Measurements from ENCODE around the gene CNTNAP5.

Gene CNTNAP5

GRCh38 chr2:124281541-124281940 lies 256.5 kb downstream of the CNTNAP5 start:
- no peak for DNase-seq

GRCh38 chr2:124283096-124283495 lies 258.0 kb downstream of the CNTNAP5 start:
- no peak for DNase-seq

GRCh38 chr2:124286089-124286783 lies 261.1 kb downstream of the CNTNAP5 start:
- DNase-seq: no peak

- DNase-seq: no peak
These were observed 264.0 kb downstream of the CNTNAP5 start for GRCh38 chr2:124289060-124289459.

- DNase-seq: no peak
These were observed 264.5 kb downstream of the CNTNAP5 start for GRCh38 chr2:124289615-124290014.

DNA sequence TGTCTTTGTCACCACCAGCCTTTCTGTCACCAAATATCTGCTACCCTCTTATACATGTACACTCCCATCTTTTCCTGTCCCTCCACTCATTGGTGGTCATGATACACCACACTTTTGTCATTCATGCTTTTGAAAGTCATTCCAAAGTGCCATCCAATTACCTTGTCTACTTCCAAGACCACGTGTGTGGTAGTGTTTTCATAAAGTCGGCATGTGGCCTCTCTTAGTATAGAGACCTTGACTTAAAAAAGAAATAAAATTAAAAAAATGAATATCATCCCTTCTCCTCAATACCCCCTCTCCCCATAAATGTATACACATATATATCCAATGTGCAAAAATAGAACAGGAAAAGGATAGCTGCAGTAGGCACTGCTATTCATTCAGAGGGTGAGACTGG lies 271.4 kb downstream of the CNTNAP5 start:
- no peak for DNase-seq

- no peak for DNase-seq
These were observed 276.8 kb downstream of the CNTNAP5 start for GRCh38 chr2:124301915-124302314.

DNA sequence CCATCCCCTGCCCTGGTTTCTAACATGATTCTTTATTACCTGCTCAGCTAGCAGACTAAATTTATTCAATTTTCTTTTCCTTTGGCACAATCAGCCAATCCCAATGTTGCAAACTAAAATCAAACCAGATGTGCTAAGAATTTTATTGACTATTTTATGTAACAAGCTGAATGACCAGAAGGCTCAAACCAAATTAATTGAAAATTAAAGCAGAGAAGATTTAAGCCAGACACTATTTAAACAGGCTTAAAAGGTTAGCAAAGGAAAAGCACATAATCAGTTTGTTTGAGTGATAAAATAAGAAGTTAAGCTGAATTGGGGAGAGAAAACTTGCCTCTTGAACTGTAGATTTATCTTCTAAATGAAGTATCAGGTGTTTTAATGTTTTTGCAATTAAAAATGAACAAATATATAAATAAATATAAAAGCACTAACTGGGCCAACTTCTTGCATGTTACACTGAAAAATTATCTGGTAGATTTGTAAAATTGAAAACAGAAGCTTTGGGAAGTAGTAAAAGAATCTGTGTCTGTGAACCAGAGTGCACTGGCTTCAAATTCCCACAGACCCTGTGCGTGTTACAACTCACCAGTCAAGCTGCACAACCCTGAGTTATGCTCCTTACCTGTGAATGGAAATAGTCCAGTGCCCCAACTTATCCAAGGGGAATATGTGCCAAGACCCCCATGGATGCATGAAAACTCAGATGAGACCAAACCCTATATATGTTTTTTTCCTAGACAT lies 283.4 kb downstream of the CNTNAP5 start:
- no peak for DNase-seq

DNA sequence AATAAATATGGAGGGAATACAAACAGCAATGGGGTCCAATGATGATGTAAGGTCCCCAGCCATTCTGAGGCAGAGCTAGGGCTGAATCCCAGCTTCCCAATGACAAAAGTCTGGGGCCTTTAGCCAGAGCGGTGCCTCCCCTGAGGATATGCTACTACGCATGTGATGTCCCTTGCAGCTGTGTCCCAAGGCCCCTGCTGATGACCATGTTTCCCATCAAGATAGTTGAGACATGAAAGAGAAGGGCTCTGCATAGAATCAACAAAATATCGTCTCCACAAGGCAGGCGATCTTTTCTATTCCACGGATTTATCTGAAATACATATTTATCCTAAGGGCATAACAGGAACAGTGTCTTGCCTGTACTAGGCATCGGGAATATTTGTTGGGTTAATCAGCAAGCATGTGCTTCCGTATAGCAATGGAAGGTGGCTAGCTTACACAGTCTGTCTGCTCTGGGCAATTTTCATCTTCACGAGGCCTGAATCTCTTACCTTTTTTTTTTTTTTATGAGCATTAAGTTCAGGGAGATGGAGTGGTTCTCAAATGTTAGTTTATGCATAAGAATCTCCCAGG lies 284.6 kb downstream of the CNTNAP5 start:
- no peak for DNase-seq

- DNase-seq: no peak
These were observed 285.6 kb downstream of the CNTNAP5 start for GRCh38 chr2:124310671-124311070.

GRCh38 chr2:124314084-124314483 lies 289.0 kb downstream of the CNTNAP5 start:
- no peak for DNase-seq

DNA sequence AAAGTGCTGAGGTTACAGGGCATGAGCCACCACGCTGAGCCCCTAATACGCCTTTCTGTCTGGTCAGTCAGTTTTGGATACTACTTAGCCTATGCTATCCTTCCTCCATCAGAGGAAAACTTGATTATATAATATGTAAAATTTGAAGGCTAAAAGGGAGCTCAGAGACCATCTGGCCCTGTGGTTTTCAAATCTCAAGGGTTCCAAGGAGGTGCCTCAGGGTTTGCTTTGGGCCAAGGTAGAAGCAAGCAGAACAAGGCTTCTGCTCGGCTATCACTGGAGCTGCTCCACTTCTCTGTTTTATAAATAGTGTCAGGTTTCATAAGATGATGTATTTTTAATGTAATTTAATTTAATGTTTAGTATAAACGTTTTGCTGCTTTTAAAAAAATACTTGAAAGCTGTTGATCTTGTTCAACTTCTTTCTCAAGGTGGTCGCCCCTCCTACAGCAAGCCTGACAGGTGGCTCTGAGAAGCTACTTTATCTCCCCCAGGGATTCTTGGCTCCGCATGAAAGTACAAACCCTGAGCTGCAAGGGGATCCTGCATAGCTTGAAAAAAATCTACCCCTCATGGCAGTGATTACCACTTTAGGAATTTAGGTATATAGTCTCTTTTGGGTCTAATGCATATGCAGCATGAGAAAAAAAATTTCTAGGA lies 290.3 kb downstream of the CNTNAP5 start:
- no peak for DNase-seq

DNA sequence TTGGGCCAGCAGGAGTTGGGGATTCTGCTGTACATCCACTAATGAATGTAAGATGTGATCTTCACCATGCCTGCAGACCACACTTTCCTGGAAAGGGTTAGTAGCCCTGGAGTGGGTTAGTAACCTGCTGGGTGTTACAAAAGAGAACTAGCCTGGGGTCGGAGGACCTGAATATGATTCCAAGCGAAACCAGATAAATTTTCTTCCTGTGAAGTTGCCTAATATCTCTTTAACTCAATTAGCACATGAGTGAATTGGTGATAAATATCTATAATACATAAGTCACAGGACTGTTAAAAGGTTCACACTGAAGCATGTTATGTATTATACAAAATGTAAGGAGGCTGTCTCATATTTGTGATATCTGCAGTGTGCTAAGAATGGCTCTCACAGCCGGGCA lies 291.0 kb downstream of the CNTNAP5 start:
- no peak for DNase-seq

GRCh38 chr2:124316881-124317605 lies 292.0 kb downstream of the CNTNAP5 start:
- DNase-seq: no peak

DNA sequence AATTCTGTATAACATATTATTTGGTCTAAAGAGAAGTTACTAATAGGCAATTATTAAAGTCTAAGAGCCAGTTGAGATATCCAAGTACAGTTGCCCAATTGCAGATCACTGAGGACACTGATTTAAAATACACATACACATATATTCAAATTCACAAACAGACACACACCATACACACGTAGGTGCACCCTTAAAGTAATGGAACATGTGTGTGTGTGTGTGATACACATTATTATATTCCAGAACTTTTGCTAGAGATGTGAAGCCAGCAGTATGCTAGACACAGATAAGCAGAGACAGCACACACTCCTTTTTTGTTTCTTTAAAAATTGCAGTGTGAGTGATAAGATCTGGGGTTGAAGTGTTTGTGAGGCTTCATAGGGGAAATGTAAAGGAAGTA lies 292.5 kb downstream of the CNTNAP5 start:
- DNase-seq: no peak

DNA sequence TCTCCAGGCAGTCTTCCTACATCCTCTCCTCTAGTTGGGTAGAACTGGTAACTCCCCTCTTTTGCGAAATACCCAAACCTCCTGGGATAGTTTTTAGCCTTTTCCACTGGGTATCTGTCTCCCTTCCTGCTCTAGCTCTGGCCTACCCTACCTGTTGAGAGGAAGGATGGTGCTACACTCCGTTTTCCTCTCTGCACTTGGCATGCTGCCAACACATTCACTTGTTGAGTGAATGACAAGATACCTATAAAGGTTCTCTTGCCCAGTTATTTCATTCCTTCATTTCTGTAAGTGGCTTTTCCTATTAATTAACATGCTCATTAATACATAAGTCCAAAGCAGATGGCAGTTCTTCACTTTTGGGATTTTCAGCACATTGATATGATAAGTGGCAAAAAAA lies 293.8 kb downstream of the CNTNAP5 start:
- no peak for DNase-seq

- DNase-seq: no peak
These were observed 294.5 kb downstream of the CNTNAP5 start for GRCh38 chr2:124319577-124319976.

- no peak for DNase-seq
These were observed 295.1 kb downstream of the CNTNAP5 start for GRCh38 chr2:124320051-124320688.

- no peak for DNase-seq
These were observed 298.2 kb downstream of the CNTNAP5 start for GRCh38 chr2:124323321-124323720.

- no peak for DNase-seq
These were observed 300.8 kb downstream of the CNTNAP5 start for GRCh38 chr2:124325667-124326440.

- DNase-seq: no peak
These were observed 302.2 kb downstream of the CNTNAP5 start for GRCh38 chr2:124327303-124327702.

DNA sequence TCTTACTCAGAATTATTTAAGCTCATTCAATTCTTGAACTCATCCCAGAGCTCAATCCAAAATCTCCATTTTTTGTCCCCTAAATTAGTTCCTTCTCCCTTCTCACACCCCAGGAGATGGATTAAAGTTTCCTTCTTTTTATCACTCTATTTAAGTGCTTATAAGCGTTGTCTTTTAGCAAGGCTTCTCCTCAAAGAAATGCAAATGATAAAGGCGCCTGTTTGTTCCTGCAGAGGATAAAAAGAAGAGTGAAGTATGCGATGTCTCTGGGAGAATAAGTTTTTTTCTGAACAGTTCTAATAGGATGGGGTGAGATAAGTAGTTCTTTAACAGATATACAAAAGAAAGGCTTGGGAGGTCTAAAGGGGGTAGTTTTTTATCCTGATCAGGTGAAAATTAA lies 303.3 kb downstream of the CNTNAP5 start:
- no peak for DNase-seq

All from cerebellar nuclear complex (tissue), 1 donor.